A673 (cell line): ENCODE results near the gene ACAT2. TPM values are rescaled to one million over a fixed set of nuclear protein-coding genes. Genes with fewer than 3 reads are reported as not detected.

ENCODE experiments used
- BruUV-seq: library from RNA; stranded (reverse); fragments of 400-500 nt; replicated peaks from 2 replicates; lab custom pipeline; 2021; lab: Mats Ljungman, UMichigan
- CTCF ChIA-PET: fragments of 300-600 bp; sonication (Branson Sonifier 250); formaldehyde crosslinking; loops from one replicate; lab custom pipeline; 2022; ENCODE audit warnings: antibody characterized with exemption; lab: Charles Lee
- POLR2A ChIA-PET: fragments of 300-600 bp; sonication (Branson Sonifier 250); formaldehyde crosslinking; loops from one replicate; lab custom pipeline; 2022; ENCODE audit warnings: antibody characterized with exemption; ENCODE audit not compliant: low non-redundant PET; lab: Charles Lee
- DNase-seq: peaks from one replicate; pipeline ENCODE4 v3.0.0-alpha.2; 2015; ENCODE audit warnings: low spot score
- H3K27ac ChIP-seq: fragments of 200-600 bp; sonication (generic); 2 replicates; pipeline ENCODE4 v1.5.1; 2016; ENCODE audit warnings: mixed run types, low read depth, mild to moderate bottlenecking, mixed read lengths, antibody characterized with exemption, low read length; ENCODE audit not compliant: poor library complexity, severe bottlenecking
- H3K27me3 ChIP-seq: fragments of 200-600 bp; sonication (generic); replicated peaks from 2 replicates; pipeline ENCODE4 v1.6.1; 2017; ENCODE audit warnings: mixed run types, low read depth, mild to moderate bottlenecking, mixed read lengths, antibody characterized with exemption, low read length; ENCODE audit not compliant: insufficient read depth, poor library complexity
- H3K36me3 ChIP-seq: fragments of 200-600 bp; sonication (generic); 2 replicates; pipeline ENCODE4 v1.6.1; 2016; ENCODE audit warnings: mixed run types, mild to moderate bottlenecking, mixed read lengths, antibody characterized with exemption, low read length; ENCODE audit not compliant: insufficient read depth, poor library complexity, severe bottlenecking
- H3K4me1 ChIP-seq: fragments of 200-600 bp; sonication (generic); 2 replicates; pipeline ENCODE4 v1.6.1; 2017; ENCODE audit warnings: mixed run types, mild to moderate bottlenecking, mixed read lengths, antibody characterized with exemption, low read length; ENCODE audit not compliant: insufficient read depth, poor library complexity, severe bottlenecking
- H3K4me3 ChIP-seq: fragments of 200-600 bp; sonication (generic); 2 replicates; pipeline ENCODE4 v1.5.1; 2016; ENCODE audit warnings: low read depth, mixed run types, mild to moderate bottlenecking, mixed read lengths, low read length; ENCODE audit not compliant: poor library complexity, severe bottlenecking
- H3K9me3 ChIP-seq: fragments of 200-600 bp; sonication (generic); 2 replicates; pipeline ENCODE4 v1.6.1; 2016; ENCODE audit warnings: mixed run types, low read depth, mild to moderate bottlenecking, mixed read lengths, antibody characterized with exemption, low read length; ENCODE audit not compliant: poor library complexity, severe bottlenecking
- EZH2 ChIP-seq: fragments of 200-600 bp; sonication (generic); IDR thresholded peaks from 2 replicates; pipeline ENCODE4 v1.6.1; 2017; ENCODE audit warnings: borderline replicate concordance, low read depth, mild to moderate bottlenecking, mixed read lengths, antibody characterized with exemption, low read length; ENCODE audit not compliant: poor library complexity, severe bottlenecking
- intact Hi-C: fragments of 100-400 bp; cut with micrococcal nuclease; formaldehyde crosslinking; loops from one replicate; pipeline ENCODE4 v1.10.0; 2022; ENCODE audit not compliant: unreplicated experiment
- total RNA-seq: library from RNA; stranded (reverse); gene quantifications from 2 replicates; pipeline ENCODE4 v1.2.3, GENCODE V29; 2021
- TF ChIP-seq, protein P1 (sequence below): fragments of 300-800, 200-600 bp; sonication (generic); conservative IDR thresholded peaks from 2 replicates; pipeline ENCODE4 v1.5.1; 2017; ENCODE audit warnings: low read depth, mild to moderate bottlenecking, antibody characterized with exemption, low read length, moderate library complexity, mixed read lengths

Gene ACAT2
- total RNA-seq, 1 experiment from 2014 or later = 250 TPM

DNA sequence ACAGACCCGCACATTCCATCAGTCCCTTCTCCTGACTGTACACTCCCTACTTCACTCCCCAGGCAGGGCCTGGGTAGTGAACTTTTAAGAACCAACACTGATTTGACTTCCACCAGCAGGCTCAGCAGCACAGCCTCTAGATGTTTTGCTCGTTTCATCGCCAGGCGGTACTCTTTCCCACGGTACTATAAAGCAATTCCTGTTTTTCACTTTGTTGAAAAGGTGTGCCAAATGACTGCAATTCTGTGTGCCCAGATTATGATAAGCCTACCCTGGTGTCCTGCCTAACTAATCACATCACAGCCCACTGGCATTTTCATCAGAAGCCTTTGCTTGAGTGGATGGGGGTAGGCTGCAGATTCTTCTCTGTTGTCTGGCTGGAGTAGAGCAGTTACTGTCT is 47.4 kb upstream of the ACAT2 start:
- intact Hi-C loops = no loop called here
- DNase-seq = no peak
- no peaks in the 10 kb centered on the region for H3K27me3 ChIP-seq
- H3K27ac ChIP-seq = no peak overlapping the region
- POLR2A ChIA-PET = no interaction called here
- H3K4me1 ChIP-seq = no peaks in the 10 kb centered on the region
- H3K4me3 ChIP-seq = no peak overlapping the region
- no peaks in the 10 kb centered on the region for H3K36me3 ChIP-seq
- no TSS peak for BruUV-seq
- TF ChIP-seq EZH2 = no peak
- TF ChIP-seq, protein P1, sequence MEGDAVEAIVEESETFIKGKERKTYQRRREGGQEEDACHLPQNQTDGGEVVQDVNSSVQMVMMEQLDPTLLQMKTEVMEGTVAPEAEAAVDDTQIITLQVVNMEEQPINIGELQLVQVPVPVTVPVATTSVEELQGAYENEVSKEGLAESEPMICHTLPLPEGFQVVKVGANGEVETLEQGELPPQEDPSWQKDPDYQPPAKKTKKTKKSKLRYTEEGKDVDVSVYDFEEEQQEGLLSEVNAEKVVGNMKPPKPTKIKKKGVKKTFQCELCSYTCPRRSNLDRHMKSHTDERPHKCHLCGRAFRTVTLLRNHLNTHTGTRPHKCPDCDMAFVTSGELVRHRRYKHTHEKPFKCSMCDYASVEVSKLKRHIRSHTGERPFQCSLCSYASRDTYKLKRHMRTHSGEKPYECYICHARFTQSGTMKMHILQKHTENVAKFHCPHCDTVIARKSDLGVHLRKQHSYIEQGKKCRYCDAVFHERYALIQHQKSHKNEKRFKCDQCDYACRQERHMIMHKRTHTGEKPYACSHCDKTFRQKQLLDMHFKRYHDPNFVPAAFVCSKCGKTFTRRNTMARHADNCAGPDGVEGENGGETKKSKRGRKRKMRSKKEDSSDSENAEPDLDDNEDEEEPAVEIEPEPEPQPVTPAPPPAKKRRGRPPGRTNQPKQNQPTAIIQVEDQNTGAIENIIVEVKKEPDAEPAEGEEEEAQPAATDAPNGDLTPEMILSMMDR = no peak
- CTCF ChIA-PET = no interaction called here
- no peaks in the 10 kb centered on the region for H3K9me3 ChIP-seq

DNA sequence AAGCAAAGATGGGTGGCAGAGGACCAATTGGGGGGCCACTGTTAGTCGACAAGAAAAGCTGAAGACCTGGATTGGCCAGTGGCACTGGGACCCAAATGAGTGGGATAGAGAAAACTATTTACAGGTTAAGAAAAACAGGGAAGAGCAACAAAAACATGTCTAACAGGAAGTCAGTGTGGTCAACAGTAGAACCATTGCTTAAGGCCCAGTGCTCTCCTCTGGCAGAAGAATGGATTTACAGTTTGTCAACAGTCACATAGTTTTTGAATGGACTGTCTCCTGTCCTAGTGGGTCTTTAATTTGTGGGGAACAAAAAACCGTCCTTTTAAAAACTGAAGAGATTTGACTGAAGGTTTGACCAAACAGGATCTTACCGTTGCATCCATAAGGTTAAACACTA is 46.7 kb upstream of the ACAT2 start:
- TF ChIP-seq, protein P1 = no peak
- no peak for TF ChIP-seq EZH2
- no TSS peak for BruUV-seq
- POLR2A ChIA-PET = no interaction called here

DNA sequence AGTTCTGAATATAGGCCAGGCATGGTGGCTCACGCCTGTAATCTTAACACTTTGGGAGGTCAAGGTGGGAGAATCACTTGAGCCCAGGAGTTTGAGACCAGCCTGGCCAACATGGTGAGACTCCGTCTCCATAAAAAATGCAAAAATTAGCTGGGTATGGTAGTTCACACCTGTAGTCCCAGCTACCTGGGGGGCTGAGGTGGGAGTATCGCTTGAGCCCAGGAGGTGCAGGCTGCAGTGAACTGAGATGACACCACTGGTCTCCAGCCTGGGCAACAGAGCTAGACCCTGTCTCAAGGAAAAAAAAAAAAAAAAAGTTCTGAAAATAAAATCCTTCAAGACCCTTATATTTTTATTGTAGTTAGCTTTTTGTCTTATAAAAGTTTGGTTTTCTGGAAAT is 46.2 kb upstream of the ACAT2 start:
- intact Hi-C loops = no loop called here
- Histone ChIP-seq H3K27ac (no peak overlapping the region), H3K27me3 (no peaks in the 10 kb centered on the region), H3K4me3 (no peak overlapping the region), H3K36me3 (no peaks in the 10 kb centered on the region), H3K9me3 (no peaks in the 10 kb centered on the region), H3K4me1 (no peaks in the 10 kb centered on the region)
- DNase-seq = no peak
- CTCF ChIA-PET = no interaction called here
- POLR2A ChIA-PET = interaction anchor here (0.6 kb wide), 1 partner anchor 235 kb away, joined by 3 read pairs; no protein-coding TSS in a partner anchor
- BruUV-seq = no TSS peak
- no peak for TF ChIP-seq EZH2
- TF ChIP-seq, protein P1 = no peak

More for the DNA sequence above, 46.7 kb upstream of the ACAT2 start:
- no peak for DNase-seq
- no peaks in the 10 kb centered on the region for H3K36me3 ChIP-seq
- no peak overlapping the region for H3K27ac ChIP-seq
- intact Hi-C loops = no loop called here
- H3K9me3 ChIP-seq = no peaks in the 10 kb centered on the region
- CTCF ChIA-PET = no interaction called here
- no peak overlapping the region for H3K4me3 ChIP-seq
- no peaks in the 10 kb centered on the region for H3K27me3 ChIP-seq
- H3K4me1 ChIP-seq = no peaks in the 10 kb centered on the region
